Activated B cell treated with CpG ODN at 0.5 μM for 24 hours (primary cell): Measurements from ENCODE around the gene CES1. TPM values are rescaled to one million over a fixed set of nuclear protein-coding genes. Genes with fewer than 3 reads are reported as not detected.
"Not testable (repeated sequence)": the region's sequence is repeated elsewhere in the genome, so short reads cannot be mapped to it uniquely, and the experiment has no call there.

Source experiments
- ATAC-seq: fragments of 200-7000 bp; cut with Tn5 transposase; one replicate; pipeline ENCODE4 v1.10.0; 2021; ENCODE audit warnings: low read depth, mild to moderate bottlenecking, moderate library complexity
- CTCF ChIA-PET: fragments of 350-600 bp; sonication (Branson Sonifier 250); formaldehyde crosslinking; loops from one replicate; lab custom pipeline; 2021; ENCODE audit warnings: antibody characterized with exemption; lab: Charles Lee
- POLR2A ChIA-PET: fragments of 350-600 bp; sonication (Branson Sonifier 250); formaldehyde crosslinking; loops from one replicate; lab custom pipeline; 2021; ENCODE audit warnings: antibody characterized with exemption; lab: Charles Lee
- DNase-seq: peaks from one replicate; pipeline ENCODE4 v3.0.0; 2022
- H3K27ac Mint-ChIP-seq: one replicate; pipeline ENCODE4 v1.8.0; 2020; ENCODE audit warnings: mixed read lengths
- H3K27me3 Mint-ChIP-seq: one replicate; pipeline ENCODE4 v1.8.0; 2021; ENCODE audit warnings: mixed read lengths
- H3K36me3 Mint-ChIP-seq: one replicate; pipeline ENCODE4 v1.8.0; 2021; ENCODE audit warnings: low read depth, mixed read lengths
- H3K4me1 Mint-ChIP-seq: one replicate; pipeline ENCODE4 v1.8.0; 2021; ENCODE audit warnings: mixed read lengths
- H3K4me3 Mint-ChIP-seq: one replicate; pipeline ENCODE4 v1.8.0; 2020; ENCODE audit warnings: mild to moderate bottlenecking, mixed read lengths
- H3K9me3 Mint-ChIP-seq: one replicate; pipeline ENCODE4 v1.8.0; 2020; ENCODE audit warnings: mixed read lengths
- CTCF ChIP-seq: fragments of 200-600 bp; IDR thresholded peaks from one replicate; pipeline ENCODE4 v1.8.0; 2022; ENCODE audit warnings: antibody characterized with exemption, mild to moderate bottlenecking
- intact Hi-C: fragments of 100-400 bp; cut with micrococcal nuclease; formaldehyde crosslinking; loops from one replicate; pipeline ENCODE4 v1.15.1; 2024
- total RNA-seq: library from RNA; stranded (reverse); gene quantifications from 2 replicates; pipeline ENCODE4 v1.2.3, GENCODE V29; 2022

The CES1 gene
- total RNA-seq, 1 donor from 2014 or later, result not detected

- H3K4me3 Mint-ChIP-seq, result no peak overlapping the region
Observed at GRCh38 chr16:55842369-55843104, 9.6 kb upstream of the CES1 start.

GRCh38 chr16:55839115-55839514, 6.2 kb upstream of the CES1 start:
- Mint-ChIP-seq H3K4me3 (no peak overlapping the region), H3K27me3 (peaks cover 4% of the 10 kb centered on the region), H3K36me3 (no peaks in the 10 kb centered on the region), H3K27ac (no peak overlapping the region), H3K4me1 (peaks cover 2% of the 10 kb centered on the region), H3K9me3 (no peaks in the 10 kb centered on the region)
- TF ChIP-seq CTCF, result no peak
- POLR2A ChIA-PET, result no interaction called here
- ATAC-seq (no peak), DNase-seq (no peak)
- intact Hi-C loops, result no loop called here
- CTCF ChIA-PET, result no interaction called here

More at GRCh38 chr16:55842369-55843104, 9.6 kb upstream of the CES1 start:
- Mint-ChIP-seq H3K4me1 (no peaks in the 10 kb centered on the region), H3K27me3 (peaks cover 18% of the 10 kb centered on the region), H3K36me3 (no peaks in the 10 kb centered on the region), H3K9me3 (no peaks in the 10 kb centered on the region), H3K27ac (no peak overlapping the region)
- ChIA-PET POLR2A (no interaction called here), CTCF (interaction anchor here (1.1 to 1.7 kb wide), 4 partner anchors 9 to 481 kb away, joined by 3 to 11 read pairs (median 3); partner anchors contain the start of gene CES1)
- no peak for ATAC-seq
- no peak for TF ChIP-seq CTCF
- intact Hi-C loops, result loop anchor here (1.0 to 5.0 kb wide), 4 partner anchors 130 to 860 kb away; no protein-coding TSS in a partner anchor
- DNase-seq, result no peak

- no peaks in the 10 kb centered on the region for H3K27me3 Mint-ChIP-seq
- DNase-seq (no peak), ATAC-seq (no peak)
- ChIA-PET CTCF (no interaction called here), POLR2A (no interaction called here)
- no peak overlapping the region for H3K4me3 Mint-ChIP-seq
- no peak for TF ChIP-seq CTCF
- no peaks in the 10 kb centered on the region for H3K9me3 Mint-ChIP-seq
- no peaks in the 10 kb centered on the region for H3K36me3 Mint-ChIP-seq
- H3K27ac Mint-ChIP-seq, result no peak overlapping the region
- intact Hi-C loops, result no loop called here
- H3K4me1 Mint-ChIP-seq, result peaks cover 2% of the 10 kb centered on the region
Observed at GRCh38 chr16:55836158-55836611, 3.3 kb upstream of the CES1 start.

- Mint-ChIP-seq H3K4me3 (no peak overlapping the region), H3K27me3 (no peaks in the 10 kb centered on the region), H3K4me1 (peaks cover 2% of the 10 kb centered on the region), H3K9me3 (no peaks in the 10 kb centered on the region), H3K27ac (no peak overlapping the region), H3K36me3 (no peaks in the 10 kb centered on the region)
- intact Hi-C loops, result no loop called here
- POLR2A ChIA-PET, result no interaction called here
- TF ChIP-seq CTCF, result no peak
- ATAC-seq, result no peak
- DNase-seq, result no peak
- CTCF ChIA-PET, result no interaction called here
Observed at GRCh38 chr16:55835581-55835980, 2.7 kb upstream of the CES1 start.

GRCh38 chr16:55835173-55835572, 2.3 kb upstream of the CES1 start:
- H3K4me1 Mint-ChIP-seq, intact Hi-C loops, H3K36me3 Mint-ChIP-seq, POLR2A ChIA-PET, CTCF ChIA-PET, H3K27ac Mint-ChIP-seq, H3K27me3 Mint-ChIP-seq, DNase-seq, H3K4me3 Mint-ChIP-seq, ATAC-seq, H3K9me3 Mint-ChIP-seq: not testable (repeated sequence)
